Vagina (tissue), 2 donors: ENCODE data around the gene KCND1.

Experiments
- CTCF ChIP-seq, 3 experiments: fragments of 450-650 bp in 2 of 3; fragments of 200-600 bp in 1 of 3; sonication (generic) in 1 of 3; IDR thresholded peaks; one replicate each; pipeline ENCODE4 v1.5.1; 2017 to 2019; ENCODE audit warnings: antibody characterized with exemption in 3 of 3, mild to moderate bottlenecking in 2 of 3, moderate library complexity in 2 of 3
- POLR2A ChIP-seq, 2 donors: fragments of 450-650 bp; IDR thresholded peaks; one replicate each; pipeline ENCODE4 v1.6.1; 2017; ENCODE audit warnings: antibody characterized with exemption in 2 of 2, mild to moderate bottlenecking in 2 of 2, moderate library complexity in 2 of 2

- no peak for TF ChIP-seq CTCF (IDR thresholded peaks at IDR 0.05)
- TF ChIP-seq POLR2A (IDR thresholded peaks at IDR 0.05) = no peak
These were observed 4.7 kb downstream of the KCND1 start for GRCh38 chrX:48966796-48967579.
